Esophagus muscularis mucosa (tissue), 4 donors: Measurements from ENCODE around the gene EP400. TPM values are rescaled to one million over a fixed set of nuclear protein-coding genes. Genes with fewer than 3 reads are reported as not detected.
A peak's percentile ranks its signal among the peaks of the same experiment; 100 is the strongest.

Experiments
- DNase-seq: peaks from one replicate; pipeline ENCODE4 v3.0.0-alpha.2; 2017; ENCODE audit errors: extremely low spot score
- H3K27ac ChIP-seq, 4 donors: fragments of 200-600 bp; sonication (generic); replicated peaks in 1 of 4; 1 replicate in 3 of 4; 2 replicates in 1 of 4; pipeline ENCODE4 v1.5.1; 2016 to 2019; ENCODE audit warnings: mild to moderate bottlenecking in 1 of 4
- H3K27me3 ChIP-seq, 4 donors: fragments of 200-600 bp; sonication (generic); one replicate each; pipeline versions ENCODE4 v1.5.1 to v1.6.0; 2016 to 2019
- H3K36me3 ChIP-seq, 4 donors: fragments of 200-600 bp; sonication (generic); one replicate each; pipeline ENCODE4 v1.5.1; 2016 to 2019
- H3K4me1 ChIP-seq, 4 donors: fragments of 200-600 bp; sonication (generic); one replicate each; pipeline ENCODE4 v1.5.1; 2016 to 2019
- H3K4me3 ChIP-seq, 4 donors: fragments of 200-600 bp; sonication (generic); 1 replicate in 2 of 4; 2 replicates in 2 of 4; pipeline ENCODE4 v1.5.1; 2016 to 2019; ENCODE audit warnings: mild to moderate bottlenecking in 4 of 4, moderate library complexity in 1 of 4
- H3K9me3 ChIP-seq, 4 donors: fragments of 200-600 bp; sonication (generic); 1 replicate in 3 of 4; 2 replicates in 1 of 4; pipeline ENCODE4 v1.5.1; 2016 to 2019
- CTCF ChIP-seq, 3 experiments: fragments of 200-600 bp in 2 of 3; fragments of 450-650 bp in 1 of 3; sonication (generic) in 2 of 3; IDR thresholded peaks; one replicate each; pipeline ENCODE4 v1.5.1; 2017 to 2019; ENCODE audit warnings: antibody characterized with exemption in 3 of 3, mild to moderate bottlenecking in 2 of 3, moderate library complexity in 1 of 3
- EP300 ChIP-seq: sonication (generic); formaldehyde crosslinking; IDR thresholded peaks from one replicate; pipeline ENCODE4 v1.6.1; 2017; ENCODE audit warnings: antibody characterized with exemption
- POLR2A ChIP-seq: fragments of 450-650 bp; IDR thresholded peaks from one replicate; pipeline ENCODE4 v1.6.1; 2017; ENCODE audit warnings: antibody characterized with exemption, moderate library complexity, mild to moderate bottlenecking, low read depth
- POLR2AphosphoS5 ChIP-seq, 2 donors: sonication (generic); formaldehyde crosslinking; IDR thresholded peaks; one replicate each; pipeline ENCODE4 v1.6.1; 2017; ENCODE audit warnings: antibody characterized with exemption in 2 of 2
- WGBS: methylation state at CpG from one replicate; pipeline ENCODE4 v1.1.5; 2018; 5-methylcytosine and 5-hydroxymethylcytosine counted together
- intact Hi-C: fragments of 100-400 bp; cut with DNase I; formaldehyde crosslinking; loops from one replicate; pipeline ENCODE4 v1.15.1; 2023
- total RNA-seq, 4 donors: library from RNA; depleted of rRNA; stranded (reverse); fragments of >200 nt; gene quantifications; one replicate each; pipeline versions ENCODE4 v1.1.0 to v1.2.1, GENCODE V29; 2016

EP400 gene
- total RNA-seq, 4 donors from 2014 or later: 16.9 to 31.1 (median 22.4) TPM

- TF ChIP-seq POLR2AphosphoS5 (IDR thresholded peaks at IDR 0.05) (peak; percentile 94 to 96), CTCF (IDR thresholded peaks at IDR 0.05) (no peak), POLR2A (peak; percentile 42)
- WGBS: under 1% methylated on average over 43 of the region's 84 CpGs
- DNase-seq: peak; percentile 98
- H3K9me3 ChIP-seq: no peaks in the 10 kb centered on the region
- peaks cover 22 to 30% (median 26%) of the 10 kb centered on the region in 4 donors for H3K36me3 ChIP-seq
- H3K27ac ChIP-seq: peak within 1 kb of the TSS; percentile 90 to 96 (median 92)
- peak within 1 kb of the TSS; percentile 75 to 95 (median 82) for H3K4me3 ChIP-seq
- intact Hi-C loops: loop anchor here (2.0 kb wide), 2 partner anchors 20 to 30 kb away; partner anchors contain the start of gene EP400
- H3K27me3 ChIP-seq: no peaks in the 10 kb centered on the region
- H3K4me1 ChIP-seq: peaks cover 16 to 43% (median 39%) of the 10 kb centered on the region in 4 donors
Measured at GRCh38 chr12:131928711-131929580, 20.8 kb upstream of the EP400 start, which contains the start of gene PUS1. TSS of gene PUS1 (plus strand) at chr12:131929276. CDS start at chr12:131929723, 447 bp downstream.

- intact Hi-C loops: loop anchor here (2.0 kb wide), 2 partner anchors 19 to 31 kb away; partner anchors contain the start of gene EP400
- H3K4me1 ChIP-seq: peaks cover 16 to 34% (median 32%) of the 10 kb centered on the region in 4 donors
- H3K27me3 ChIP-seq: no peaks in the 10 kb centered on the region
- 0% methylated on average over 9 of the region's 87 CpGs for WGBS
- H3K27ac ChIP-seq: peak overlapping the region; percentile 90 to 96 (median 92)
- no peak for DNase-seq
- H3K4me3 ChIP-seq: peak overlapping the region; percentile 75 to 95 (median 82)
- TF ChIP-seq EP300 (no peak), CTCF (IDR thresholded peaks at IDR 0.05) (no peak), POLR2AphosphoS5 (IDR thresholded peaks at IDR 0.05) (no peak), POLR2A (no peak)
- peaks cover 30 to 39% (median 34%) of the 10 kb centered on the region in 4 donors for H3K36me3 ChIP-seq
- no peaks in the 10 kb centered on the region for H3K9me3 ChIP-seq
Measured at GRCh38 chr12:131929581-131930456, 19.9 kb upstream of the EP400 start.

- WGBS: 87% methylated on average over 6 of the region's 9 CpGs
- peaks cover 31 to 46% (median 37%) of the 10 kb centered on the region in 4 donors for H3K36me3 ChIP-seq
- H3K4me1 ChIP-seq: peaks cover 16 to 32% (median 31%) of the 10 kb centered on the region in 4 donors
- peak overlapping the region; percentile 75 to 95 (median 82) for H3K4me3 ChIP-seq
- TF ChIP-seq CTCF (IDR thresholded peaks at IDR 0.05) (no peak), POLR2A (no peak), POLR2AphosphoS5 (IDR thresholded peaks at IDR 0.05) (no peak), EP300 (no peak)
- intact Hi-C loops: no loop called here
- H3K27ac ChIP-seq: no peak overlapping the region
- no peaks in the 10 kb centered on the region for H3K9me3 ChIP-seq
- DNase-seq: no peak
- H3K27me3 ChIP-seq: no peaks in the 10 kb centered on the region
Measured at GRCh38 chr12:131930510-131930909, 19.2 kb upstream of the EP400 start.

- Histone ChIP-seq H3K36me3 (peaks cover 31 to 53% (median 47%) of the 10 kb centered on the region in 4 donors), H3K27me3 (no peaks in the 10 kb centered on the region), H3K27ac (no peak overlapping the region), H3K9me3 (no peaks in the 10 kb centered on the region), H3K4me1 (peaks cover 16 to 28% (median 24%) of the 10 kb centered on the region in 4 donors), H3K4me3 (no peak overlapping the region)
- intact Hi-C loops: no loop called here
- no peak for TF ChIP-seq POLR2AphosphoS5 (IDR thresholded peaks at IDR 0.05)
- TF ChIP-seq POLR2A: no peak
- no peak for TF ChIP-seq EP300
- no peak for TF ChIP-seq CTCF (IDR thresholded peaks at IDR 0.05)
- no peak for DNase-seq
- 96% methylated on average over 8 of the region's 8 CpGs for WGBS
Measured at GRCh38 chr12:131933387-131933786, 16.4 kb upstream of the EP400 start.
